Osteoblast (primary cell): ENCODE results near the gene C16orf86. TPM values are rescaled to one million over a fixed set of nuclear protein-coding genes. Genes with fewer than 3 reads are reported as not detected.

Experiments
- DNase-seq: peaks from one replicate; pipeline ENCODE4 v3.0.0; 2011; ENCODE audit warnings: low spot score, mixed read lengths; ENCODE audit not compliant: insufficient read length; ENCODE audit errors: missing footprints
- H2AFZ ChIP-seq: 2 replicates; pipeline ENCODE4 v1.6.0; 2011; ENCODE audit warnings: mild to moderate bottlenecking, low read length
- H3K27ac ChIP-seq: 2 replicates; pipeline ENCODE4 v1.5.1; 2011; ENCODE audit warnings: mild to moderate bottlenecking, low read depth, low read length, moderate library complexity
- H3K27me3 ChIP-seq: 2 replicates; pipeline ENCODE4 v1.6.0; 2012; ENCODE audit warnings: mild to moderate bottlenecking, control low read depth, inconsistent platforms, low read length, moderate library complexity; ENCODE audit not compliant: insufficient read depth
- H3K36me3 ChIP-seq: 2 replicates; pipeline ENCODE4 v1.5.1; 2011; ENCODE audit warnings: mild to moderate bottlenecking, low read length, control low read depth, moderate library complexity; ENCODE audit not compliant: insufficient read depth
- H3K4me1 ChIP-seq: 2 replicates; pipeline ENCODE4 v1.5.1; 2011; ENCODE audit warnings: mild to moderate bottlenecking, low read length, control low read depth, moderate library complexity; ENCODE audit not compliant: insufficient read depth
- H3K4me2 ChIP-seq: 2 replicates; pipeline ENCODE4 v1.6.0; 2011; ENCODE audit warnings: mild to moderate bottlenecking, low read length; ENCODE audit not compliant: insufficient read depth
- H3K4me3 ChIP-seq: fragments of 200-600 bp; sonication (generic); 3 replicates; pipeline ENCODE4 v1.5.1; 2012; ENCODE audit warnings: mild to moderate bottlenecking, low read length, inconsistent platforms; ENCODE audit not compliant: insufficient read depth
- H3K79me2 ChIP-seq: 2 replicates; pipeline ENCODE4 v1.6.0; 2012; ENCODE audit warnings: mild to moderate bottlenecking, low read length, control low read depth, inconsistent platforms; ENCODE audit not compliant: insufficient read depth
- H3K9me3 ChIP-seq: 2 replicates; pipeline ENCODE4 v1.5.1; 2011; ENCODE audit warnings: low read depth, low read length, control low read depth
- H4K20me1 ChIP-seq: 2 replicates; pipeline ENCODE4 v1.6.0; 2012; ENCODE audit warnings: mild to moderate bottlenecking, low read length, control low read depth; ENCODE audit not compliant: insufficient read depth
- CTCF ChIP-seq: IDR thresholded peaks from 2 replicates; pipeline ENCODE4 v1.5.1; 2011; ENCODE audit warnings: mild to moderate bottlenecking, low read depth, low read length, moderate library complexity; ENCODE audit errors: extremely low read depth
- total RNA-seq: library from RNA; depleted of rRNA; stranded (reverse); fragments of >200 nt; gene quantifications from 2 replicates; pipeline ENCODE4 v1.2.3, GENCODE V29; 2012

C16orf86 gene
- total RNA-seq, 1 donor = 6.9 TPM

DNA sequence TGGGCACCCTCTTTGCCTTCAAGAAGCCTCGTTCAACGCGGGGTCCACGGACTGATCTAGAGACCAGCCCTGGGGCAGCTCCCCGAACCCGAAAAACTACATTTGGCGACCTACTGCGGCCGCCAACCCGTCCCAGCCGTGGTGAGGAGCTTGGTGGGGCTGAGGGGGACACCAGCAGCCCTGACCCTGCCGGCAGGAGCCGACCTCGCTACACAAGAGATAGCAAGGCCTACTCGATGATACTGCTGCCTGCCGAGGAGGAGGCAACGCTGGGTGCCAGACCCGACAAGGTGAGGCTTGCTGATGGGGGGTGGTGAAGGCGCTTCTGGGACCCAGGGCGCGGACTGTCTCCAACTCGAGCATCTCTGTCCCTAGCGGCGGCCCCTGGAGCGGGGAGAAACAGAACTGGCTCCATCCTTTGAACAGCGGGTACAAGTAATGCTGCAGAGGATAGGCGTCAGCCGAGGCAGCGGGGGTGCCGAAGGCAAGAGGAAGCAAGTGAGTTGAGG, 12.2 kb upstream of the C16orf86 start:
- Histone ChIP-seq H3K36me3 (no peaks in the 10 kb centered on the region), H4K20me1 (peaks cover 15% of the 10 kb centered on the region), H3K9me3 (no peaks in the 10 kb centered on the region), H3K27ac (no peak overlapping the region), H3K4me3 (no peak overlapping the region), H3K4me2 (no peak overlapping the region), H2AFZ (no peak overlapping the region), H3K4me1 (peaks cover 8% of the 10 kb centered on the region), H3K79me2 (peaks cover 8% of the 10 kb centered on the region), H3K27me3 (peaks cover 49% of the 10 kb centered on the region)
- no peak for TF ChIP-seq CTCF
- peak; percentile 92 for DNase-seq

DNA sequence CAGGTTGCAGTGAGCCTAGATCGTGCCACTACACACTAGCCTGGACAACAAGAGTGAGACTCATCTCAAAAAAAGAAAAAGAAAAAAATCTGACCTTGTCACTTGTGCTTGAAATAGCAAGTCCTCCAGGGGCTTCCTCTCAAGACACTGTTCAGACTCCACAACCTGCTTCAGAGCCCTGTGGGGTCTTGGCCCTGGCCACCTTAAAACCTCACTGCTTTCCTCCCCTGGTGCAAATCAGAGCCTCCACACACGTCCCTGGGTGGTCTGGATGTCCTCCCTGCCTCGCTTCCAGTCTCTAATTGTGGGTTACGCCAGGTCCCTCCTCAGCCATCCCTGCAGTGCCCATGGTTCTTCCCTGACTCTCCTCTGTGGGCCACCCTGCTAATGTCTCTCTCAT, 11.3 kb upstream of the C16orf86 start:
- Histone ChIP-seq H3K36me3 (no peaks in the 10 kb centered on the region), H3K27me3 (peaks cover 40% of the 10 kb centered on the region)
- DNase-seq = peak; percentile 69

DNA sequence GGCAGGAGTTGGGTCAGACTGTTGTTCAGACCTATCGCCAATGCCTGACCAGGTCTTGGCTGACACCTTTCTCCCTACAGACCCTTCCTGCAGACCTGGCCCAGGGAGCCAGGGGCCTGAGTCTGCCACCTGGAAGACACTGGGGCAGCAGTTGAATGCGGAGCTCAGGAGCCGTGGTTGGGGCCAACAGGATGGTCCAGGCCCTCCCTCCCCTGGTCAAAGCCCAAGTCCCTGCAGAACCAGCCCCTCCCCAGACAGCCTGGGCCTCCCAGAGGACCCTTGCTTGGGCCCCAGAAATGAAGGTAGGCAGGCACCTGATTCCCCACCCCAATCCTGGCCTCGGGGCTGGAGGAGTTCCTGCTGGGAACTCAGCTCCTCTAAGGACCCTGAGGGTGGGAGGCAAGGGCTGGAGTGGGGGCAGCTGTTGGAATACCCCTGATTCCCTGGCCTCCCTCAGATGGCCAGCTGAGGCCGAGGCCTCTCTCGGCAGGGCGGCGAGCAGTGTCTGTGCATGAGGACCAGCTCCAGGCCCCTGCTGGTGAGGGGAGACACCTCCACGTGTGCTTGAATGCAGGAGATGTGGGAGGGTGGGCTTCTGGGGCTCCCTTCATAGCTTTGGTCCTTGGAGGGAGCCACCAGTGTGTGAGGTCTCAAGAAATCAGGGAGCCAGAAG, 10.1 kb upstream of the C16orf86 start:
- no peak overlapping the region for H3K4me2 ChIP-seq
- H3K36me3 ChIP-seq = no peaks in the 10 kb centered on the region
- peak; percentile 67 for DNase-seq
- no peak overlapping the region for H3K4me3 ChIP-seq
- peaks cover 9% of the 10 kb centered on the region for H3K4me1 ChIP-seq
- no peaks in the 10 kb centered on the region for H3K9me3 ChIP-seq
- H3K27me3 ChIP-seq = peaks cover 29% of the 10 kb centered on the region
- peaks cover 13% of the 10 kb centered on the region for H3K79me2 ChIP-seq
- peaks cover 6% of the 10 kb centered on the region for H4K20me1 ChIP-seq
- H2AFZ ChIP-seq = no peak overlapping the region
- TF ChIP-seq CTCF = no peak
- H3K27ac ChIP-seq = no peak overlapping the region

More for the DNA sequence above, 11.3 kb upstream of the C16orf86 start:
- no peak overlapping the region for H3K27ac ChIP-seq
- no peaks in the 10 kb centered on the region for H3K9me3 ChIP-seq
- no peak for TF ChIP-seq CTCF
- no peak overlapping the region for H2AFZ ChIP-seq
- no peak overlapping the region for H3K4me2 ChIP-seq
- peaks cover 9% of the 10 kb centered on the region for H3K4me1 ChIP-seq
- H3K79me2 ChIP-seq = peaks cover 13% of the 10 kb centered on the region
- H3K4me3 ChIP-seq = no peak overlapping the region
- peaks cover 10% of the 10 kb centered on the region for H4K20me1 ChIP-seq

- Histone ChIP-seq H4K20me1 (peaks cover 6% of the 10 kb centered on the region), H2AFZ (no peak overlapping the region), H3K4me3 (no peak overlapping the region), H3K4me1 (peaks cover 9% of the 10 kb centered on the region), H3K27ac (no peak overlapping the region), H3K9me3 (no peaks in the 10 kb centered on the region), H3K27me3 (peaks cover 22% of the 10 kb centered on the region), H3K4me2 (no peak overlapping the region), H3K36me3 (no peaks in the 10 kb centered on the region), H3K79me2 (peaks cover 13% of the 10 kb centered on the region)
- no peak for TF ChIP-seq CTCF
- DNase-seq = peak; percentile 84
Measured at GRCh38 chr16:67657017-67657608, 9.5 kb upstream of the C16orf86 start.
